Activated CD4-positive, alpha-beta T cell treated with anti-CD3 and anti-CD28 coated beads, Interleukin-2, amount 50 U/mL, for 4 hours (primary cell): ENCODE results near the gene RCAN1.

ENCODE experiments used
- DNase-seq, 2 experiments: peaks; one replicate each; pipeline ENCODE4 v3.0.0-alpha.2; 2020

The RCAN1 gene

DNA sequence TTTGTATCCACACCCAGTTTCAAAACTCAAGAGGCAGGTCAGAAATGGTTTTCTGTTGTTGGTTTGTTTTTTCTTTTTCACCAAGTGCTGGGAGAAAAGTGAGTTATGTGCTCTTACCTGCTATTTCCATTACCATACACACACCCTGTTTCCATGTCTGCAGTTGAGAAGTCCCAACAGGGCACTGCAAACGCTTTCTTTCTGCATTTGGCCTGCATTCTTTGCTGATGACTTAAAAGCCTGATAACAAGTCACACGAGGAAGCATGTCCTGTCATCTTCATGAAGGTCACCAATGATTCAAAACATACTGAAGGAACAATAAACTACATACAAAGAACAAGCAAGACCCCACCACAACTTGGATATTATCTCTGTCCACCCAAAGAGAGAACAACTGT lies 78.1 kb downstream of the RCAN1 start:
- no peak for DNase-seq

- DNase-seq: no peak
These were observed 78.6 kb downstream of the RCAN1 start for GRCh38 chr21:34536311-34536710.

GRCh38 chr21:34535886-34536285 lies 79.0 kb downstream of the RCAN1 start:
- no peak for DNase-seq

DNA sequence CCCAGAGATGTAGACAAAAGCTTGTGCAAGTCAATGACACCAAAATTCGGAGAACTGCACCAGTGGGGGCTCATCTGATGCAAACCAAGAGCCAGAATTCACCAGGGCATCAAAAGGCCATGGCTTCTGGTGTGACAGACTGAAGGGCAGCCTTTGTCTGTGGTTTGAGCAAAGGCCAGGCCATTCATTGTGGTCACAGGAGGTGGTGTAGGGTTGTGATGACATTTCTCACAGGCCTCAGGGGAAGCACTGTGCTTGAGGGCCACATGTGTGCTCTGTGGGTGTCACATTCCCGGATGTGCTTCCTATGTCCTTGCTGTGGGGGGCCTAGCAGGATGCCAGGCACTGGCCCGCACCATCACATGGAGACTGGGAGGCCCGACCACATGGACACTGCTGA lies 80.4 kb downstream of the RCAN1 start:
- DNase-seq: no peak

- DNase-seq: no peak
These were observed 81.0 kb downstream of the RCAN1 start for GRCh38 chr21:34533938-34534337.

- DNase-seq: no peak
These were observed 83.5 kb downstream of the RCAN1 start for GRCh38 chr21:34531399-34531798.

- no peak for DNase-seq
These were observed 84.7 kb downstream of the RCAN1 start for GRCh38 chr21:34530261-34530660.

DNA sequence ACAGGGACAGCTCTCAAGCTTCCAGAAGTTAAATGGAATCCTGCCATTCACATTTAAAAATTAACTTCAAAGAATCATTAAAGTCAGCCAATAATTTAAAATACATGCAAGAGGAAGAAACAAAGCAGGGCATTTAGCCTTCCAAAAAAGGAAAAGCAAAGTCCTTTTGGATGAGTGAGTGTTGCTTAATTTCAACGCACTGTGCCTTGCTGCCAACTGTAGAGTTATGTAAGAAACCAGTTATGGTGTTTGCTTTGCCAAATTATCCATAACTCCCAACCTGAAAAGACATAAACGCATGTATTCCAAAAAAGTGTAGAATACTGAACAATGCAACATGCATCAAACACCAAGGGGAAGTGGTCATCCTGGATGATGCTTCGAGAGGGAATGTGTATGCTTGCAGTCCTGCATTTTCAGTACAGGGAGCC lies 86.8 kb downstream of the RCAN1 start:
- DNase-seq: no peak

- DNase-seq: peak; percentile 31 to 43
These were observed 88.2 kb downstream of the RCAN1 start for GRCh38 chr21:34526618-34527290.

GRCh38 chr21:34526241-34526617 lies 88.7 kb downstream of the RCAN1 start:
- DNase-seq: no peak

DNA sequence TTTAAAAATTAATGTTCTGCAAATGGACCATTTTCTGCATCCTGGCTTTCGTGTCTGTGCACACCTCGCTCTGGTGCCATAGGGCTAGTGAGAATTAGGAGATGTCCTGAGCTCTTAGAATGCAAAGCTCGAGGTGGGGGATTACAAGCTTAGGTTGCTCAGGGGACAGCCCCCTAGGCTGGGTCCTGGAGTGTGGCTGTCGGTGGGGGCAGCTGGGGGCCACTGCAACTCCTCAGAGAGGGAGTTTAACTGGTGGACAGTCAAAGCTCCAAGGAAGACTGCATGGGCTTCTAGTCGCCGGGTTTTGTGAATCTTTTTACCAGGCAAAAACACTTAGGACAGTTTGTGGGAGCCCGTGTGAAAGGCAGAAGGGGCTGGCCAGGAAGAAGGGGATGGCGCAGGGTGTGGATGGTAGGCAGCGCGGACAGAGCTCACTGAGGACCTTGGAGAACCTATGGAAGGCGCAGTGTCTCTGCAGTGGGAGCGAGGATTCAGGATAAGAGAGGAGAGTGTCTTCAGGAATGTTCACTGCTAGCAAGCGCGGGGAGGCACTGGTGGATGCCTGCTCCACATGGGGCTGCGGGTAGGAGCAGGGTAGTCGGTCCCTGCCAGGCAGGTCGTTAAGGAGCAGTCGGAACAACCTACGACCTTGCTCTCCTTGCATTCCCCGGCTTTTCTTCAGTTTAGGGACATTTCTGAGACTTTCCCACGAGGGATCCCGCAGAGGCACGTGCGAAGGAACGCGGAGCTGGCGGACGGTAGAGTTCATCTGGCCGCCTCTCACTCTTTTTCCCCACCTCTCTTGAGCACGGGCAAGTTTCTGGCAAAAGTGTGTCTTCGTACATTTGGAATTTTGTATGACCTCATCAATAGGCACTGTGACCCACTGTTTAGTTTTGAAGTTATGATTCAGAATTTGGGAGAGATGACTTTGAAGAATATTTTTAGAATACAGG lies 90.0 kb downstream of the RCAN1 start:
- DNase-seq: no peak

- no peak for DNase-seq
These were observed 91.8 kb downstream of the RCAN1 start for GRCh38 chr21:34523019-34523555.

GRCh38 chr21:34522284-34522683 lies 92.6 kb downstream of the RCAN1 start:
- DNase-seq: no peak

GRCh38 chr21:34521561-34521960 lies 93.4 kb downstream of the RCAN1 start:
- DNase-seq: no peak

- DNase-seq: no peak
These were observed 94.0 kb downstream of the RCAN1 start for GRCh38 chr21:34520764-34521508.

GRCh38 chr21:34520281-34520680 lies 94.6 kb downstream of the RCAN1 start:
- no peak for DNase-seq

DNA sequence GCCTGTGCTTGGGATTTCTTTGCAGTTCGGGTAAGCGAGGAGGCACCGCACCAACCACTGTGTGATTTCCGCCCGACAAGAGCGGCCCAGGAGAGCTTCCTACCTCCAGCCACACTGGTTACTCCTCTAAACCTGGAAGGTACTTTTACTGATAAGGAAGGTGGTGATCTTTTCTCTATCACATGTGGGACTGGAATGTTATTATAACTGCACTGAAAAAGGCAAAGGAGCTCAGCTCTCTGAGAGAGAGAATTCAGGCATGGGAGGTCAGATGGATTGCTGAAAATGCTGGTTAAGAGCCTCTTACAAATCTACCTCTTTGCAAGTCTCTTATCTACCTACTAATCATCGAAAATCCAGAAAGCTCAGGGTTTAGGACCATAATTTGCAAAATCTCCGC lies 95.2 kb downstream of the RCAN1 start:
- DNase-seq: no peak

- DNase-seq: no peak
These were observed 95.9 kb downstream of the RCAN1 start for GRCh38 chr21:34519016-34519415.

- no peak for DNase-seq
These were observed 96.6 kb downstream of the RCAN1 start for GRCh38 chr21:34518301-34518700.

DNA sequence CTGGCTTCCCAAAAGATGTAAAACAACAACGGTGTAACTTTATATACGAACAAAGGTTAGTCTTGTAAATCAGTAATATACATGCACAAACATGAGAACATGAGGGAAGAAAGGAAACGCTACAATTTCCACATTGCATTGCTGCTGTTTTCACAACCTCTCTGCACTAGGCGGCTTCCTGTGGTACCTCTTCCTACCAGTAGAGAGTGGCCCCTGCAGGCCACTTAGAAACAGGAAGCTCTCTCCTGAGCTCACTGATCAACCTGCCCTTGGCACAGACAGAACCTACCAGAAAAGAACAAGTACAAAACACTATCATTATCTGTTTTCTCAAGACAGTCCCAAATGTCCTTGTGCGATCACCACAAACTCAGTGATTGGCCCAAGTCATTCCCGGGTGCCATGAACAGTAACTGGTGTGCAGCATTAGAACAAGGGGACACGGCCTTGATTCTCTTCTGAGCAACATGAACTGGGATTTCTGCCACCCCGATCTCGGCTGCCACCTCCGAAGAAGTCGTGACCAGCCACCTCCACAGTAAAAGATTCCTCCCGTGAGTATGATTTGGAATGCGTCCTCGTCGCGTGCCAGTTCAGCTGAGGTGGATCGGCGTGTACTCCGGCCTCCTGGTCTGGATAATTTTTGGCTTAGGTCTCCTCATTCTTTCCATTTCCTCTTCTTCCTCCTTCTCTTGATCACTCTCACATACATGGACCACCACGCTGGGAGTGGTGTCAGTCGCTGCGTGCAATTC lies 97.2 kb downstream of the RCAN1 start:
- DNase-seq: no peak

- DNase-seq: no peak
These were observed 97.9 kb downstream of the RCAN1 start for GRCh38 chr21:34517039-34517438.

DNA sequence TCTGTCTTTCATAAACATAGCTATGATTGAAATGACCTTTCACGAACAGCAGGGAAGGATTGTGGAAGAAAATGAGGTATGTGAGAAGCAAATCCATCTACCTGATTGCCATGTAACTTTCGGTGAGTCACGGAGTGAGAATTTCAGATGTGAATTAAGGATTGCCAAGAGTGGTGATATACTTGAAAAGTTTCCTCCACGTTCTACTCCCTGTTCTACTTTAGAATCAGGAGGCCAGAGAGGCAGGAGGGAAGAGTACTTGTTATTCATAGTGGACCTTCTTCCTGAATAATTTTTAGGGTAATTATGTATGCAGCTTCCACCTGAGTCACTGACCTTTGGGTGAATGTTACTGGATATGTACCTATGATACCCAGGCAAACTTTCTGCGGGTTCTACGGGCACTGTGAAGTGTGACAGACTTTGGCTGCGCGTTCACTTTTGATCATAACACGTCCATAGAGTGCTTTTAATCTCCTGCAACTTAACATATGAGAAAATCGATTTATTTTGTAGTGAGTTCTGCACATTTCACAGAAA lies 100.3 kb downstream of the RCAN1 start:
- no peak for DNase-seq
